Umbilical cord (tissue), 2 donors: Measurements from ENCODE around the gene G3BP1. TPM values are rescaled to one million over a fixed set of nuclear protein-coding genes. Genes with fewer than 3 reads are reported as not detected.
A peak's percentile ranks its signal among the peaks of the same experiment; 100 is the strongest.
"Not testable (repeated sequence)": the region's sequence is repeated elsewhere in the genome, so short reads cannot be mapped to it uniquely, and the experiment has no call there.

Source experiments
- DNase-seq: peaks from one replicate; pipeline ENCODE4 v3.0.0-alpha.2; 2015; ENCODE audit warnings: low spot score
- total RNA-seq: library from RNA; depleted of rRNA; stranded (reverse); fragments of >200 nt; gene quantifications from one replicate; pipeline ENCODE4 v1.2.3, GENCODE V29; 2014; ENCODE audit warnings: low replicate concordance; ENCODE audit not compliant: insufficient read depth

G3BP1 gene
- total RNA-seq: 143 TPM

- peak; percentile 100 for DNase-seq
These were observed at the start of gene G3BP1 for GRCh38 chr5:151771259-151772028. TSS of gene G3BP1 (plus strand) at chr5:151771954. CDS start at chr5:151786621, 14,667 bp downstream.

GRCh38 chr5:151722546-151722945 lies 49.2 kb upstream of the G3BP1 start:
- no peak for DNase-seq

GRCh38 chr5:151724360-151724759 lies 47.4 kb upstream of the G3BP1 start:
- no peak for DNase-seq

- not testable (repeated sequence) for DNase-seq
These were observed 42.2 kb upstream of the G3BP1 start for GRCh38 chr5:151729597-151729996.

- no peak for DNase-seq
These were observed 41.4 kb upstream of the G3BP1 start for GRCh38 chr5:151730381-151730780.

GRCh38 chr5:151733358-151734063 lies 38.2 kb upstream of the G3BP1 start:
- peak; percentile 70 for DNase-seq

GRCh38 chr5:151734064-151734408 lies 37.7 kb upstream of the G3BP1 start:
- no peak for DNase-seq

GRCh38 chr5:151735646-151736045 lies 36.1 kb upstream of the G3BP1 start:
- DNase-seq: no peak

- peak; percentile 87 for DNase-seq
These were observed 34.3 kb upstream of the G3BP1 start for GRCh38 chr5:151737431-151737830.

GRCh38 chr5:151738125-151738848 lies 33.5 kb upstream of the G3BP1 start:
- peak; percentile 60 for DNase-seq

GRCh38 chr5:151739395-151739794 lies 32.4 kb upstream of the G3BP1 start:
- no peak for DNase-seq

GRCh38 chr5:151739939-151740335 lies 31.8 kb upstream of the G3BP1 start:
- DNase-seq: no peak

GRCh38 chr5:151740336-151740942 lies 31.3 kb upstream of the G3BP1 start:
- DNase-seq: peak; percentile 96

- no peak for DNase-seq
These were observed 30.8 kb upstream of the G3BP1 start for GRCh38 chr5:151740958-151741373.

GRCh38 chr5:151741678-151742423 lies 29.9 kb upstream of the G3BP1 start:
- peak; percentile 30 for DNase-seq

- DNase-seq: peak; percentile 79
These were observed 28.9 kb upstream of the G3BP1 start for GRCh38 chr5:151742870-151743294.

- DNase-seq: no peak
These were observed 28.2 kb upstream of the G3BP1 start for GRCh38 chr5:151743530-151743929.

GRCh38 chr5:151745071-151745705 lies 26.6 kb upstream of the G3BP1 start:
- DNase-seq: peak; percentile 17

GRCh38 chr5:151750121-151750520 lies 21.6 kb upstream of the G3BP1 start:
- no peak for DNase-seq

GRCh38 chr5:151751091-151751490 lies 20.7 kb upstream of the G3BP1 start:
- no peak for DNase-seq

- no peak for DNase-seq
These were observed 20.2 kb upstream of the G3BP1 start for GRCh38 chr5:151751593-151751992.
